Muscle layer of duodenum (tissue), 2 donors: Measurements from ENCODE around the gene ASXL1.

Experiments used
- H3K27ac ChIP-seq: one replicate; pipeline ENCODE4 v1.7.0; 2013; ENCODE audit warnings: mild to moderate bottlenecking, low read length
- H3K27me3 ChIP-seq: one replicate; pipeline ENCODE4 v1.7.0; 2013; ENCODE audit warnings: low read depth, mild to moderate bottlenecking, control low read depth, low read length
- H3K36me3 ChIP-seq, 2 donors: one replicate each; pipeline ENCODE4 v1.7.0; 2013; ENCODE audit warnings: low read length in 2 of 2, control low read depth in 1 of 2, mild to moderate bottlenecking in 1 of 2; ENCODE audit not compliant: insufficient read depth in 2 of 2, control insufficient read depth in 1 of 2
- H3K4me1 ChIP-seq, 2 donors: one replicate each; pipeline ENCODE4 v1.7.0; 2013; ENCODE audit warnings: low read length in 2 of 2, mild to moderate bottlenecking in 2 of 2, control low read depth in 1 of 2, moderate library complexity in 1 of 2; ENCODE audit not compliant: insufficient read depth in 2 of 2, control insufficient read depth in 1 of 2
- H3K4me3 ChIP-seq, 2 donors: one replicate each; pipeline ENCODE4 v1.7.0; 2013; ENCODE audit warnings: low read length in 2 of 2, low read depth in 1 of 2, mild to moderate bottlenecking in 1 of 2
- H3K9me3 ChIP-seq, 2 donors: one replicate each; pipeline ENCODE4 v1.7.0; 2013; ENCODE audit warnings: low read length in 2 of 2, control low read depth in 1 of 2, mild to moderate bottlenecking in 1 of 2; ENCODE audit not compliant: control insufficient read depth in 1 of 2
- donor health status: healthy.

The ASXL1 gene

DNA sequence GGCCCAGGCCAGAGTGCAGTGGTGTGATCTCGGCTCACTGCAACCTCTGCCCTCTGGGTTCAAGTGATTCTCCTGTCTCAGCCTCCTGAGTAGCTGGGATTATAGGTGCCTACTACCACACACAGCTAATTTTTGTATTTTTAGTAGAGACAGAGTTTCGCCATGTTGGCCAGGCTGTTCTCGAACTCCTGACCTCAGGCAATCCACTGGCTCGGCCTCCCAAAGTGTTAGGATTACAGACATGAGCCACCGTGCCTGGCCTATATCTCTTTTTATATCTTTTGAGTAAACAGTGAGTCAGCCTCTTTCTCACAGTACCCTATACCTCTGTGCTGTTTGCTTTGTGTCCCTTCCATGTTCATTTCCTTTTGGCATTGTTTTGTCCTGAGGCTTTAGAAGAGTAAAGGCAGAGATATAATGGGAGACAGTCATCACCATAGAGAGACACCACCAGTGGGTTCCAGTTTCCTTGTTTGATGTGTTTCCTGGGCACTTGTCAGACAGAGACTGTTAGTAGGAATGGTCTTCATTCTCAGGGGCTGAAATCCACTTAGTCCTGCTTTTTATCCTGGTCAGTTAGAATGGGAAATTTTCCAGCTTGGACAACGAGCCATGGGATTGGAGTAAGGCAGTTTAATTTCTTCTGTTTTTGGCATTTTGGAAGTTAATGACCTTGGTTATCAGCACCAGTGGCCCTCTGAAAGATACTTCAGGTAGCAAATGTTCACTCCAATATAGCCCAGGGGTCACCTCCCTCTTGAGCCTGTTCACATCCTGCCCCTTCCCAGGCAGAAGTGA, 32.2 kb upstream of the ASXL1 start:
- H3K27me3 ChIP-seq = no peaks in the 10 kb centered on the region
- no peak overlapping the region for H3K27ac ChIP-seq
- no peak overlapping the region for H3K4me3 ChIP-seq
- no peaks in the 10 kb centered on the region for H3K9me3 ChIP-seq
- H3K36me3 ChIP-seq = peaks cover 20 to 24% of the 10 kb centered on the region in 2 donors
- H3K4me1 ChIP-seq = no peaks in the 10 kb centered on the region

DNA sequence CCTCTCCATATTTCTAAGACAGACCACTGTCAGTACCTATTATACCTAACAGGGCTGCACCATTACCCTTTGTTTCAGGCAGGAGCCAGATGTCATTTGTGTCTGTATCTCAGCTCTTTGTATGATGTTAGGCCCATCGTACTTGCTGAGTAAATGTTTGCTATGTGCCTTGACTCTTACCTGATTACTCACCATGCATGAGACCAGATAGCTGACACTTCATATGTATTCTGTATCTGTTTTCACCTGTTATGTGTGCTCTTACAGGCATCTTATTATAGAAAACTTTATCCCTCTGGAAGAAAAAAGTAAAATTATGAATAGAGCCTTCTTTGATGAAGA, 31.7 kb upstream of the ASXL1 start:
- Histone ChIP-seq H3K4me1 (no peaks in the 10 kb centered on the region), H3K27me3 (no peaks in the 10 kb centered on the region), H3K36me3 (peaks cover 24 to 29% of the 10 kb centered on the region in 2 donors), H3K9me3 (no peaks in the 10 kb centered on the region), H3K4me3 (no peak overlapping the region), H3K27ac (no peak overlapping the region)

DNA sequence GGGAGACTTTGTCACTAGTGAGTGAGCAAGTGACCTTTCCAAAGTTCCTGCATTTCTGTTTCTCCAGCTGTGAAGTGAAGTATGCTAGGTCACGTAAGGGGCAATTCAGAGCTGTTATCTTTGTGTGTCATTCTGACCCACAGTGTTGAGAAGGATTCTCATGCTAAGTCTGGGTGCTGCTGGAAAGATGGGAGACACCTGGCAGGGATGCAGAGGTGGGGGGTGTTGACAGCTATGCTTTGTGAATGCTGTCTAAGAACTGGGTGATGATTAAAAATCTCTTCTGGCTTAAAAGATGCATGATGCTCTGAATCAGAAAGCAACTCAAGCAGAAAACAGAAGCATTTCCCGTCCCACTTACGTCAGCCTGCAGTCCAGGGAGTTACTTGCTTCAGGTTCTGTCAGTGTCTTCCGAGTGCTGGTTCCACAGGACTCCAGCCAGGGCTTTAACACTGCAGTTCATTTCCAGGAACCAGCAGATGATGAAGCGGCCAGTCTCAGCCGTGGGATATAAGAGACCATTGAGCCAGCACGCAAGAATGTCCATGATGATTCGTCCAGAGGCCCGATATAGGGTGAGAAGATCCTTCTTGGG, 30.9 kb upstream of the ASXL1 start:
- H3K4me1 ChIP-seq = no peaks in the 10 kb centered on the region
- peaks cover 31 to 36% of the 10 kb centered on the region in 2 donors for H3K36me3 ChIP-seq
- no peak overlapping the region for H3K27ac ChIP-seq

DNA sequence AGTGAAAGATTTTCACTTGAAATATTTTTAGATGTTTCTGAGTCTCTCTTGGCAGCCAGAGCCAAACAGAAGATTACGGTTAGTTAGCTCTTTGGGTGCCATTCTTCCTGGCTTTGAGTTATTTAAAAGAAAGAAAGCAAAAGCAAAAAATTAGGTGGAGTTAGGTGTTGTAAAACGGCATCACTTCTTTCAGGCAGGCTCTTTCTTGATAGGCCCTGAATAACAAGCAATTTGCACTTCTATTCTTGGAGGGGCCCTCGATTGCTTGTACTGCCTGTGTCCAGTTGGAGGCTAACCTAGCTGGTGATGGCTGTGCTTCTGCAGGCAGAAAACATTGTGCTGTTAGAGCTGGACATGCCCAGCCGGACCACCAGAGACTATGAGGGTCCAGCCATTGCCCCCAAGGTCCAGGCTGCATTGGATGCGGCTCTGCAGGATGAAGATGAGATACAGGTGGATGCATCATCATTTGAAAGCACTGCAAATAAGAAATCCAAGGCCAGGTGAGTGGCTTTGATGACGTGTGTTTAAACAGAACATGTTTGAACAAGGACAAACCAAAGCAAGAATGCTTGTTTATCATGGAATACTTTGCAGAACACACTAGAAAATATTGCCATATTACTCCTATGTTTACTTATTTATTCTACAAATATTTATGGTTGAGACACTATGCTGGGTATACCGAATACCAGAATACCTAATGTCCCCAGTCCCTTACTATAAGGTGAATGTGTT, 28.1 kb upstream of the ASXL1 start:
- no peaks in the 10 kb centered on the region for H3K9me3 ChIP-seq
- H3K27me3 ChIP-seq = no peaks in the 10 kb centered on the region
- H3K36me3 ChIP-seq = peaks cover 36 to 45% of the 10 kb centered on the region in 2 donors
- no peak overlapping the region for H3K27ac ChIP-seq
- H3K4me3 ChIP-seq = no peak overlapping the region
- no peaks in the 10 kb centered on the region for H3K4me1 ChIP-seq

More for the DNA sequence above, 30.9 kb upstream of the ASXL1 start:
- Histone ChIP-seq H3K9me3 (no peaks in the 10 kb centered on the region), H3K4me3 (no peak overlapping the region), H3K27me3 (no peaks in the 10 kb centered on the region)

DNA sequence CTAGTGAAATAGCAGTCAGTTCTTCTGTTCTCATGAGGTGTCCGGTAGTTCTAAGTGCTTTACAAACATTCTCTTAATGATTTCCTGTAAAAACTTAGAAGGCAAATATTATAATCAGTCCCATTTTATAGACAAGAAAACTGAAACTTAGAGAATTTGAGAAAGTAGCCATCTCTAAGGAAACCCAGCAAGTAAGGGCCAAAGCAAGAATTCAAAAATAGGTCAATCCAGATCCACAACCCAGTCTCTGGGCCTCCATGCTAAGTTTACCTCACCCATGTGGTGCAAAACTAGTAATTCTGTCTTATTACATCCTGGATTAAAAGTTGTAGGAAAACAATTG, 27.6 kb upstream of the ASXL1 start:
- no peaks in the 10 kb centered on the region for H3K9me3 ChIP-seq
- peaks cover 36 to 45% of the 10 kb centered on the region in 2 donors for H3K36me3 ChIP-seq
- no peaks in the 10 kb centered on the region for H3K4me1 ChIP-seq
- H3K27ac ChIP-seq = no peak overlapping the region
- H3K27me3 ChIP-seq = no peaks in the 10 kb centered on the region
- no peak overlapping the region for H3K4me3 ChIP-seq

GRCh38 chr20:32332614-32333013, 25.5 kb upstream of the ASXL1 start:
- Histone ChIP-seq H3K4me3 (no peak overlapping the region), H3K27ac (no peak overlapping the region), H3K36me3 (peaks cover 25 to 39% of the 10 kb centered on the region in 2 donors), H3K4me1 (no peaks in the 10 kb centered on the region), H3K27me3 (no peaks in the 10 kb centered on the region), H3K9me3 (no peaks in the 10 kb centered on the region)

- H3K9me3 ChIP-seq = no peaks in the 10 kb centered on the region
- H3K4me3 ChIP-seq = no peak overlapping the region
- H3K27ac ChIP-seq = peak overlapping the region; percentile 20
- no peaks in the 10 kb centered on the region for H3K27me3 ChIP-seq
- peaks cover 25 to 39% of the 10 kb centered on the region in 2 donors for H3K36me3 ChIP-seq
- no peaks in the 10 kb centered on the region for H3K4me1 ChIP-seq
These were observed 24.7 kb upstream of the ASXL1 start for GRCh38 chr20:32333181-32333987.

GRCh38 chr20:32333988-32334885, 23.9 kb upstream of the ASXL1 start:
- peak overlapping the region; percentile 20 for H3K27ac ChIP-seq
- H3K4me1 ChIP-seq = no peaks in the 10 kb centered on the region
- H3K27me3 ChIP-seq = no peaks in the 10 kb centered on the region
- H3K36me3 ChIP-seq = peaks cover 25 to 39% of the 10 kb centered on the region in 2 donors
- H3K4me3 ChIP-seq = no peak overlapping the region
- H3K9me3 ChIP-seq = no peaks in the 10 kb centered on the region

- no peaks in the 10 kb centered on the region for H3K27me3 ChIP-seq
- H3K4me1 ChIP-seq = no peaks in the 10 kb centered on the region
- no peak overlapping the region for H3K27ac ChIP-seq
- H3K4me3 ChIP-seq = no peak overlapping the region
- H3K9me3 ChIP-seq = no peaks in the 10 kb centered on the region
- H3K36me3 ChIP-seq = peaks cover 3 to 19% of the 10 kb centered on the region in 2 donors
These were observed 21.2 kb upstream of the ASXL1 start for GRCh38 chr20:32336918-32337347.

DNA sequence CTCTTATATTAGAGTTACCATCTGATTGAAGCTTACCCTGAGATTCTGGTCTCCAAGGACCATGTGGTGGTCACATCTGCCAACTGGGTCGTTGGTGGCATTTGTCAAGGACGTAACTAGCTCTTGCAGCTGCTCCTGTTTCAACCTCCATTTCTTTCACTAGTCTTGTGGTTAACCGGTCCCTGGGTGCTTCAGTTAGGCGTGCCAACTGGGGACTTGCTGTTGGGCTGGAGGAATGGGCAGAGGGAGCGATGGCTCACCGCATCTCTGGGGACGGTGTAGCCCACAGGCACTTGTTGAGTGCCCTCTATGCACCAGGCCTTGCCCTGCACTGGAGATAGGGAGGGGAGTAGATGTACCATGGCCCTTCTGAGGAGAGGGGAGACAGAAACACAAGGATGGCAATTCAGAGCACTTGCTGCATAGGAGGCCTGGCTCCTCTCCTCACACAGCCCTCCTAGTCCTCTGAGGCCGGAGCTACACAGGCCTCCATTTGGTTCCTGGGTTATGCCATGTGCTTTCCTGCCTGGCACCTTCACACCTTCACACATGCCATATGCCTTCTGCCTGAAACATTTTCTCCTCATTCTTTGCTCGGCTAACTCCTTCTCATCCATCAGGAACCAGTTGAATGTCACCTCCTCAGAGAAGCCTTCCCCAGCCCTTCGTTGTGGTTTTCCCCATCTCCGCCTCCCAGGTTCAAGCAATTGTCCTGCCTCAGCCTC, 20.0 kb upstream of the ASXL1 start:
- Histone ChIP-seq H3K27me3 (no peaks in the 10 kb centered on the region), H3K4me3 (no peak overlapping the region), H3K36me3 (peaks cover 0 to 11% of the 10 kb centered on the region in 2 donors), H3K9me3 (no peaks in the 10 kb centered on the region), H3K4me1 (no peaks in the 10 kb centered on the region), H3K27ac (no peak overlapping the region)
